ENCODE results near the gene GOLGA6L1. TPM values are rescaled to one million over a fixed set of nuclear protein-coding genes. Genes with fewer than 3 reads are reported as not detected.
"Not testable (repeated sequence)": the region's sequence is repeated elsewhere in the genome, so short reads cannot be mapped to it uniquely, and the experiment has no call there.

Gene GOLGA6L1, protein sequence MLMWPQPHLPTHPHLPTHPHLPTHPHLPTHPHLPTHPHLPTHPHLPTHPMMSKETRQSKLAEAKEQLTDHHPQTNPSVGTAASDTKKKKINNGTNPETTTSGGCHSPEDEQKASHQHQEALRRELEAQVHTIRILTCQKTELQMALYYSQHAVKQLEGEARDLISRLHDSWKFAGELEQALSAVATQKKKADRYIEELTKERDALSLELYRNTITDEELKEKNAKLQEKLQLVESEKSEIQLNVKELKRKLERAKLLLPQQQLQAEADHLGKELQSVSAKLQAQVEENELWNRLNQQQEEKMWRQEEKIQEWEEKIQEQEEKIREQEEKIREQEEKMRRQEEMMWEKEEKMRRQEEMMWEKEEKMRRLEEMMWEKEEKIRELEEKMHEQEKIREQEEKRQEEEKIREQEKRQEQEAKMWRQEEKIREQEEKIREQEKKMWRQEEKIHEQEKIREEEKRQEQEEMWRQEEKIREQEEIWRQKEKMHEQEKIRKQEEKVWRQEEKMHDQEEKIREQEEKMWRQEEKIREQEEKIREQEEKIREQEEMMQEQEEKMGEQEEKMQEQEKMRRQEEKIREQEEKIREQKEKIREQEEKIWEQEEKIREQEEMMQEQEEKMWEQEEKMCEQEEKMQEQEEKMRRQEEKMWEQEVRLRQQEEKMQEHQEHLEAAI
- polyA plus RNA-seq (2013, experiment 1 of 4), result not detected
- not detected for polyA plus RNA-seq (2013, experiment 2 of 4)
- not detected for polyA plus RNA-seq (2013, experiment 3 of 4)
- not detected for polyA plus RNA-seq (2013, experiment 4 of 4)

DNA sequence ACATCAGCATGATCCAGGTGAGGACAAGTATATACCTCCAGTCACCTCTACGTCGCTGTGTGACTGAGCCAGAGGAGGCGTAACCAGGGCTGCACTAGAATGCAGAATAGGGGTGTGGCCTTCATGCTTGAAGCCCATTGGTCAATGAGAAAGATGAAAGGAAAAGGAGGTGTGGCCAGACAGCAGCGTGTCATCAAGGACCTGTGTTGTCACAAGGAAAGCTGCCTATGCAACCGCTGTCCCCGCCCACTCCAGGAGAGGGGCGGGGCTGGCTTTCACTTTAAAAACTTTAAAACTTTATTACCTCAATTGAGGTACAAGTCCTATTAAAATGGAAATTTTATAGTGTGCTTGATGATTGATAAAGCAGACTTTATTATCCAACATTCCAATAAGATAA lies at the start of gene GOLGA6L1:
TSS of gene GOLGA6L1 (minus strand) at position 101 of the 400 bp plus-strand sequence. CDS start at position 10, 91 bp downstream.
- H3K4me3 ChIP-seq (ENCODE audit: insufficient read depth, low read depth, low read length); H3K36me3 ChIP-seq (ENCODE audit: control insufficient read depth, insufficient read depth, low read length); H3K4me1 ChIP-seq (ENCODE audit: control insufficient read depth, insufficient read depth, low read length); H3K9me3 ChIP-seq (ENCODE audit: control insufficient read depth, low read length); H3K27me3 ChIP-seq (ENCODE audit: control insufficient read depth, insufficient read depth, low read length, poor library complexity, severe bottlenecking); H3K27ac ChIP-seq (ENCODE audit: insufficient read depth, low read depth, low read length, poor library complexity, severe bottlenecking): not testable (repeated sequence)
- no CpG with 5 or more reads among the region's 7 CpGs for WGBS, 2 experiments

DNA sequence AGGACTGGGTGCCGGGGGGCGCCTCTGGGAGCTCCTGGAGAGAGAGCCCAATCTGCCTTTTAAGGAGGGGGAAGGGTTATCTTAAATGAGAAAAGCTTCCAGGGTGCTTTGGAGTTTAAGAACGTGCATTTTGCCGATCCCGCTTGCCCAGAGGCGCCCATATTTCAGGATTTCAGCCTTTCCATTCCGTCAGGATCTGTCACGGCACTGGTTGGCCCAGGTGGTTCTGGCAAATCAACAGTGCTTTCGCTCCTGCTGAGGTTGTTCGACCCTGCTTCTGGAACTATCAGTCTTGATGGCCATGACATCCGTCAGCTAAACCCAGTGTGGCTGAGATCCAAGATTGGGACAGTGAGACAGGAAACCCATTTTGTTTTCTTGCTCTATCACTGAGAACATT lies 44.6 kb upstream of the GOLGA6L1 start:
- not testable (repeated sequence) for H3K9me3 ChIP-seq (ENCODE audit: control insufficient read depth, low read length); H3K27ac ChIP-seq (ENCODE audit: insufficient read depth, low read depth, low read length, poor library complexity, severe bottlenecking); H3K4me3 ChIP-seq (ENCODE audit: insufficient read depth, low read depth, low read length); H3K36me3 ChIP-seq (ENCODE audit: control insufficient read depth, insufficient read depth, low read length); H3K4me1 ChIP-seq (ENCODE audit: control insufficient read depth, insufficient read depth, low read length)
- H3K27me3 ChIP-seq (ENCODE audit: control insufficient read depth, insufficient read depth, low read length, poor library complexity, severe bottlenecking), result peaks cover 11% of the 10 kb centered on the region
- 91 to 94% methylated on average over 9 of the region's 11 CpGs for WGBS, 2 experiments

DNA sequence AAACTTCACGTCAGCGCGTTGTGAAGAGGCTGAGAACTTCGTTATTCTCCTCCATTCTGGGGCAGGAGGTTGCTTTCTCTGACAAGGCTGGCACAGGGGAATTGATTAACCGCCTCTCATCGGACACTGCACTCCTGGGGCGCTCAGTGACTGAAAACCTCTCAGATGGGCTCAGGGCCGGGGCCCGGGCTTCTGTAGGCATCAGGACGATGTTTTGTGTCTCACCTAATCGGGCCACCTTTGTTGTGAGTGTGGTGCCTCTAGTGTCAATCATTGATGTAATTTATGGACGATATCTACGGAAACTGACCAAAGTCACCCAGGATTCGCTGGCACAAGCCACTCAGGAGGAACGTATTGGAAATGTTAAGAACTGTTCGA lies 43.9 kb upstream of the GOLGA6L1 start:
- not testable (repeated sequence) for H3K4me1 ChIP-seq (ENCODE audit: control insufficient read depth, insufficient read depth, low read length); H3K9me3 ChIP-seq (ENCODE audit: control insufficient read depth, low read length); H3K27ac ChIP-seq (ENCODE audit: insufficient read depth, low read depth, low read length, poor library complexity, severe bottlenecking); H3K36me3 ChIP-seq (ENCODE audit: control insufficient read depth, insufficient read depth, low read length)
- WGBS, 2 experiments, result 87 to 88% methylated on average over 15 of the region's 16 CpGs
- peaks cover 11% of the 10 kb centered on the region for H3K27me3 ChIP-seq (ENCODE audit: control insufficient read depth, insufficient read depth, low read length, poor library complexity, severe bottlenecking)
- peak overlapping the region; percentile 30 for H3K4me3 ChIP-seq (ENCODE audit: insufficient read depth, low read depth, low read length)

DNA sequence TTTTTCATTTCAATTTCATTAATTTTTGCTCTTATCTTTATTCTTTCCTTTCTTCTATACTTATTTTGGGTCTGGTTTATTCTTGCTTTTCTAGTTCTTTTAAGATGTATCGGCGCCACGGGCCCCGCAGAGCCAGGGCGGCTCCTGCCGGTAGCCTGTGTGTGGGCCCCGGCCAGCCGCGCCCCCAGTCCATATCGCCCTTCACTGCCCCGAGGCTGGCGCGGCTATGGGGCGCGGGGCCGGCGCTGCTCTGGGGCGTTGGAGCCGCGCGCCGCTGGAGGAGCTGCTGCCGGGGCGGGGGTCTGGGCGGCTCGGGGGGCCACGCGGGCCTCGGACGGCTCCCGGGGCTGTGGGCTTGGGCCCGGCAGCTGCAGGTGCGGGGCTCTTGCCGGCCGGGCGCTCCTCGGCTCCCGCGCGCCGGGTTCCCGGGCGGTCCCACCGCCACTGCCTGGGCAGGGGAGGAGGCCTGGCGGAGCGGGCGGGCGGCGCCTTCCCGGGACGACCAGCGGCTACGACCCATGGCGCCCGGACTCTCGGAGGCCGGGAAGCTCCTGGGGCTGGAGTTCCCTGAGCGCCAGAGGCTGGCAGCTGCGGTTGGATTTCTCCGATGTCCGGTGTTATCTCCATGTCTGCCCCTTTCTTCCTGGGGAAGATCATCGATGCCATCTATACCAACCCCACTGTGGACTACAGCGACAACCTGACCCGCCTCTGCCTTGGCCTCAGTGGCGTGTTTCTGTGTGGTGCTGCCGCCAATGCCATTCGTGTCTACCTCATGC lies 43.3 kb upstream of the GOLGA6L1 start:
- not testable (repeated sequence) for H3K36me3 ChIP-seq (ENCODE audit: control insufficient read depth, insufficient read depth, low read length)
- 39 to 43% methylated on average over 45 of the region's 67 CpGs for WGBS, 2 experiments
- peak overlapping the region; percentile 30 for H3K4me3 ChIP-seq (ENCODE audit: insufficient read depth, low read depth, low read length)

DNA sequence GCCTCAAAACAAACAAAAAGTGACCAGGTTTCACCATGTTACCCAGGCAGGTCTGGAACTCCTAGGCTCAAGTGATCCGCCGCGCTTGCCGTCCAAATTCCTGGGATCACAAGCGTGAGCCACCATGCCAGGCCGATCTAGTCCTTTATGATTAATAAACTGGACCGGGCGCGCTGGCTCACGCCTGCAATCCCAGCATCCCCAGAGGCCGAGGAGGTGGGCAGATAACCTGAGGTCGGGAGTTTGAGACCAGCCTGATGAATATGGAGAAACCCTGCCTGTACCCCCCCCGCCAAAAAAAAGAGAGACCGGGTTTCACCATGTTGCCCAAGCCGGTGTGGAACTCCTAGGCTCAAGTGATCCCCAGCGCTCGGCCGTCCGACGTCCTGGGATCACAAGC lies 40.1 kb upstream of the GOLGA6L1 start:
- H3K36me3 ChIP-seq (ENCODE audit: control insufficient read depth, insufficient read depth, low read length); H3K4me3 ChIP-seq (ENCODE audit: insufficient read depth, low read depth, low read length); H3K9me3 ChIP-seq (ENCODE audit: control insufficient read depth, low read length); H3K4me1 ChIP-seq (ENCODE audit: control insufficient read depth, insufficient read depth, low read length); H3K27ac ChIP-seq (ENCODE audit: insufficient read depth, low read depth, low read length, poor library complexity, severe bottlenecking): not testable (repeated sequence)
- 86 to 89% methylated on average over 14 of the region's 20 CpGs for WGBS, 2 experiments
- H3K27me3 ChIP-seq (ENCODE audit: control insufficient read depth, insufficient read depth, low read length, poor library complexity, severe bottlenecking), result peaks cover 11% of the 10 kb centered on the region

More for the DNA sequence above, 43.3 kb upstream of the GOLGA6L1 start:
- H3K9me3 ChIP-seq (ENCODE audit: control insufficient read depth, low read length); H3K27ac ChIP-seq (ENCODE audit: insufficient read depth, low read depth, low read length, poor library complexity, severe bottlenecking); H3K4me1 ChIP-seq (ENCODE audit: control insufficient read depth, insufficient read depth, low read length): not testable (repeated sequence)
- peaks cover 11% of the 10 kb centered on the region for H3K27me3 ChIP-seq (ENCODE audit: control insufficient read depth, insufficient read depth, low read length, poor library complexity, severe bottlenecking)

DNA sequence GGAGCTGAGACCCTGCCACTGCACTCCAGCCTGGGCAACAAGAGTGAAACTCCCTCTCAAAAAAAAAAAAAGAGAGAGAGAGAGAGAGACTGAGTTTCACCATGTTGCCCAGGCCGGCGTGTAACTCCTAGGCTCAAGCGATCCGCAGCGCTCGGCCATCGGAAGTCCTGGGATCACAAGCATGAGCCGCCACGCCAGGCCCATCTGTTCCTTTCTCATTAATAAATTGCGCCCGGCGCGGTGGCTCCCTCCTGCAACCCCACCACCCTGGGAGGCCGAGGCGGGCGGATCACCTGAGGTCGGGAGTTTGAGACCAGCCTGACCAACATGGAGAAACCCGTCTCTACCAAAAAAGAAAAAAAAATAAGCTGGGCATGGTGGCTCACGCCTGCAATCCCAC lies 39.0 kb upstream of the GOLGA6L1 start:
- H3K9me3 ChIP-seq (ENCODE audit: control insufficient read depth, low read length), result not testable (repeated sequence)

GRCh38 chr15:23174609-23175140 lies 38.1 kb upstream of the GOLGA6L1 start:
- not testable (repeated sequence) for H3K36me3 ChIP-seq (ENCODE audit: control insufficient read depth, insufficient read depth, low read length); H3K4me3 ChIP-seq (ENCODE audit: insufficient read depth, low read depth, low read length); H3K4me1 ChIP-seq (ENCODE audit: control insufficient read depth, insufficient read depth, low read length); H3K27ac ChIP-seq (ENCODE audit: insufficient read depth, low read depth, low read length, poor library complexity, severe bottlenecking); H3K27me3 ChIP-seq (ENCODE audit: control insufficient read depth, insufficient read depth, low read length, poor library complexity, severe bottlenecking); H3K9me3 ChIP-seq (ENCODE audit: control insufficient read depth, low read length)
- WGBS, 2 experiments, result 76 to 85% methylated on average over 2 of the region's 11 CpGs

More for the DNA sequence above, 39.0 kb upstream of the GOLGA6L1 start:
- not testable (repeated sequence) for H3K36me3 ChIP-seq (ENCODE audit: control insufficient read depth, insufficient read depth, low read length); H3K27ac ChIP-seq (ENCODE audit: insufficient read depth, low read depth, low read length, poor library complexity, severe bottlenecking); H3K27me3 ChIP-seq (ENCODE audit: control insufficient read depth, insufficient read depth, low read length, poor library complexity, severe bottlenecking); H3K4me3 ChIP-seq (ENCODE audit: insufficient read depth, low read depth, low read length); H3K4me1 ChIP-seq (ENCODE audit: control insufficient read depth, insufficient read depth, low read length)
- 93 to 94% methylated on average over 11 to 13 of the region's 19 CpGs for WGBS, 2 experiments

DNA sequence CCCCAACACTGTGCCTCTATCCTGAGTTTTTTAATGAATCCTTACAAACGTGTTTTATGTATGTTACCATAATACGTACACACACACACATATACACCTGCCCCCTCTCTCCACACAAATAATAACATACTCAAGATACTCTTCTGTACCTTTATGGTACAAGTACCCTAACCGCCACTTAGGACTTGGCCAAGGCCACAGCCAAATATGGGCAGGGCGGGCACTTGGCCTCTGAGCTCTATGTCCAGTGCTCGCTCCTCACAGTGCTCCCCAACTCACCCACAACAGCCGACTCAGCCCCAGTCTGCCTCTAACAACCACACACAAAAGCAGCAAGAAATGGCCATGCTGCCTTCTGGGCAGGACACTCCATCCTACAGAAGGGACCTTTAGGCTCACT lies 3.8 kb downstream of the GOLGA6L1 start:
- H3K4me3 ChIP-seq (ENCODE audit: insufficient read depth, low read depth, low read length); H3K4me1 ChIP-seq (ENCODE audit: control insufficient read depth, insufficient read depth, low read length); H3K27me3 ChIP-seq (ENCODE audit: control insufficient read depth, insufficient read depth, low read length, poor library complexity, severe bottlenecking); H3K9me3 ChIP-seq (ENCODE audit: control insufficient read depth, low read length); H3K36me3 ChIP-seq (ENCODE audit: control insufficient read depth, insufficient read depth, low read length); H3K27ac ChIP-seq (ENCODE audit: insufficient read depth, low read depth, low read length, poor library complexity, severe bottlenecking): not testable (repeated sequence)
- 100% methylated on average over 1 of the region's 6 CpGs; no CpG with 5 or more reads in 1 of the 2 experiments for WGBS, 2 experiments

DNA sequence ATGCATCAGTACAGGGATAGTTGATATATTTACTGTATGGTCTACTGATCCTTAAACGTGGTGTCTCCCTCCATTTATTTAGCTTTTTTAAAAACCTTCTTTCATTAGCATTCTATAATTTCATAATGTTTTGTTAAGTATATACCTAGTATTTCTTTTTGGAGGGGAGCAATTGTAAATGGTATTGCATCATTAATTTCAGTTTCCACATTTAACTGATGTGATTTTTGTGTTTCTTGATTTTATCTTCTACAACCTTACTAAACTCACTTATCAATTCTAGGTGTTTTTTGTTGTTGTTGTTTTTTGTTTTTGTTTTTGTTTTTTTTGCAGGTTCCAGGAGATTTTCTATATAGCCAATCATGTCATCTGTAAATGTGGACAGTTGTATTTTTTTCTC lies 18.4 kb downstream of the GOLGA6L1 start:
- no peaks in the 10 kb centered on the region for H3K9me3 ChIP-seq (ENCODE audit: control insufficient read depth, low read length)
- no CpG with 5 or more reads among the region's 1 CpG for WGBS, 2 experiments
- H3K4me1 ChIP-seq (ENCODE audit: control insufficient read depth, insufficient read depth, low read length), result no peaks in the 10 kb centered on the region
- H3K36me3 ChIP-seq (ENCODE audit: control insufficient read depth, insufficient read depth, low read length), result no peaks in the 10 kb centered on the region
- no peak overlapping the region for H3K4me3 ChIP-seq (ENCODE audit: insufficient read depth, low read depth, low read length)
- no peak overlapping the region for H3K27ac ChIP-seq (ENCODE audit: insufficient read depth, low read depth, low read length, poor library complexity, severe bottlenecking)
- no peaks in the 10 kb centered on the region for H3K27me3 ChIP-seq (ENCODE audit: control insufficient read depth, insufficient read depth, low read length, poor library complexity, severe bottlenecking)

GRCh38 chr15:23095796-23096195 lies 40.8 kb downstream of the GOLGA6L1 start:
- no peaks in the 10 kb centered on the region for H3K36me3 ChIP-seq (ENCODE audit: control insufficient read depth, insufficient read depth, low read length)
- H3K27ac ChIP-seq (ENCODE audit: insufficient read depth, low read depth, low read length, poor library complexity, severe bottlenecking), result no peak overlapping the region
- H3K4me3 ChIP-seq (ENCODE audit: insufficient read depth, low read depth, low read length), result no peak overlapping the region
- H3K27me3 ChIP-seq (ENCODE audit: control insufficient read depth, insufficient read depth, low read length, poor library complexity, severe bottlenecking), result no peaks in the 10 kb centered on the region
- 73 to 84% methylated on average over 1 of the region's 1 CpG for WGBS, 2 experiments
- no peaks in the 10 kb centered on the region for H3K9me3 ChIP-seq (ENCODE audit: control insufficient read depth, low read length)
- H3K4me1 ChIP-seq (ENCODE audit: control insufficient read depth, insufficient read depth, low read length), result no peaks in the 10 kb centered on the region
